Measurements from ENCODE around the gene GNAZ. TPM values are rescaled to one million over a fixed set of nuclear protein-coding genes. Genes with fewer than 3 reads are reported as not detected.

Gene GNAZ
- total RNA-seq, 1 donor from 2014 or later = 1.1 TPM

DNA sequence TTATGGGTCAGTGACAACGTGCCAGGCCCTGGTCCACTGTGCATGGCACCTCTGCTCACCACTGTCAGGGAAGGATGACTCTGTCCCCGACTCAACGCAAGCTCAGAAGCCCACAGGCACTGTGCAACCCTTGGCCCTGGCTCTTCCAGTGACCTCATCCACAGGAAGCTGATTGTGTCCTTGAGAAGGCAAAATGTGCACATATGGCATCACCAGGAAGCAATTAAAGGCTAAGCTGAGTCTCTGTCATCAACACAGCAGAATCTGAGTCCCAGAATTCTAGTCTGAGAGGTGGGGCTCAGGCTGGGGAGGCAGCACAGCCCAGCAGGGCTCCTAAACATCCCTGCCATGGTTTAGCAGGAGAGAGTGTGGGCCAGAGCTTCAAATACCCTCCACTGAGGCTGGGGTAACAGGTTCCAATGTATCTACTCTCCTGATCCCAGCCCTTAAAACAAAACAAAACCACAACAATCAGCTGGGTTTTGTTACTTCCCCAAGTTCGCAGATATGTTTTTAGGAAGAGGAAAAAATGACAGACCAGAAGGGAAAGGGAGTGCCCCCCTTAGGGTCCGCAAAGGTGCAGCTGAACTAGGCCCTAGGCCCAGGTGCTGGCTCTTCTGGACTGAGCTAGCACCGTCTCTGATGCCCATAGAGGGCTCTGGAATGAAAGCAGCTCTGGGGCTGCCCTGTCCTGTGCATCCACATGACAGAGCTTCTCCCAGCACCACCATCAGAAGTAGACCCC, 33.5 kb upstream of the GNAZ start:
- H2AFZ ChIP-seq (ENCODE audit: low read depth, low read length) = no peak overlapping the region
- H3K9me3 ChIP-seq (ENCODE audit: insufficient read depth, low read depth, low read length) = peaks cover 5% of the 10 kb centered on the region
- H3K4me2 ChIP-seq (ENCODE audit: low read length) = no peak overlapping the region
- DNase-seq (ENCODE audit: low read depth) = no peak
- no peaks in the 10 kb centered on the region for H3K9me3 Mint-ChIP-seq (ENCODE audit: unreplicated experiment)
- no peak overlapping the region for H3K4me3 ChIP-seq (ENCODE audit: insufficient read depth, low read depth, low read length)
- no peaks in the 10 kb centered on the region for H3K79me2 ChIP-seq (ENCODE audit: insufficient read depth, low read length)
- peaks cover 2% of the 10 kb centered on the region for H3K27me3 ChIP-seq (ENCODE audit: insufficient read depth, low read length)
- H3K27ac Mint-ChIP-seq (ENCODE audit: unreplicated experiment) = no peak overlapping the region
- H3K27me3 Mint-ChIP-seq (ENCODE audit: low read depth, unreplicated experiment) = peaks cover 43% of the 10 kb centered on the region
- H3K27ac ChIP-seq (ENCODE audit: low read depth, low read length) = no peak overlapping the region
- no peaks in the 10 kb centered on the region for H3K4me1 Mint-ChIP-seq (ENCODE audit: low read depth, unreplicated experiment)
- H3K36me3 Mint-ChIP-seq (ENCODE audit: low read depth, unreplicated experiment) = no peaks in the 10 kb centered on the region
- no peak for TF ChIP-seq EZH2 (IDR thresholded peaks at IDR 0.05; ENCODE audit: insufficient read depth, low read length)
- TF ChIP-seq, protein P1, sequence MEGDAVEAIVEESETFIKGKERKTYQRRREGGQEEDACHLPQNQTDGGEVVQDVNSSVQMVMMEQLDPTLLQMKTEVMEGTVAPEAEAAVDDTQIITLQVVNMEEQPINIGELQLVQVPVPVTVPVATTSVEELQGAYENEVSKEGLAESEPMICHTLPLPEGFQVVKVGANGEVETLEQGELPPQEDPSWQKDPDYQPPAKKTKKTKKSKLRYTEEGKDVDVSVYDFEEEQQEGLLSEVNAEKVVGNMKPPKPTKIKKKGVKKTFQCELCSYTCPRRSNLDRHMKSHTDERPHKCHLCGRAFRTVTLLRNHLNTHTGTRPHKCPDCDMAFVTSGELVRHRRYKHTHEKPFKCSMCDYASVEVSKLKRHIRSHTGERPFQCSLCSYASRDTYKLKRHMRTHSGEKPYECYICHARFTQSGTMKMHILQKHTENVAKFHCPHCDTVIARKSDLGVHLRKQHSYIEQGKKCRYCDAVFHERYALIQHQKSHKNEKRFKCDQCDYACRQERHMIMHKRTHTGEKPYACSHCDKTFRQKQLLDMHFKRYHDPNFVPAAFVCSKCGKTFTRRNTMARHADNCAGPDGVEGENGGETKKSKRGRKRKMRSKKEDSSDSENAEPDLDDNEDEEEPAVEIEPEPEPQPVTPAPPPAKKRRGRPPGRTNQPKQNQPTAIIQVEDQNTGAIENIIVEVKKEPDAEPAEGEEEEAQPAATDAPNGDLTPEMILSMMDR (IDR thresholded peaks at IDR 0.05; ENCODE audit: insufficient read depth, low read depth, low read length) = no peak
- H3K4me1 ChIP-seq (ENCODE audit: insufficient read depth, low read length) = no peaks in the 10 kb centered on the region
- no peak overlapping the region for H3K4me3 Mint-ChIP-seq (ENCODE audit: unreplicated experiment)
- FAIRE-seq = no peak
- H3K36me3 ChIP-seq (ENCODE audit: insufficient read depth, low read length) = no peaks in the 10 kb centered on the region
- H4K20me1 ChIP-seq (ENCODE audit: insufficient read depth, low read length) = no peaks in the 10 kb centered on the region
- H3K9ac ChIP-seq (ENCODE audit: low read length) = no peak overlapping the region

DNA sequence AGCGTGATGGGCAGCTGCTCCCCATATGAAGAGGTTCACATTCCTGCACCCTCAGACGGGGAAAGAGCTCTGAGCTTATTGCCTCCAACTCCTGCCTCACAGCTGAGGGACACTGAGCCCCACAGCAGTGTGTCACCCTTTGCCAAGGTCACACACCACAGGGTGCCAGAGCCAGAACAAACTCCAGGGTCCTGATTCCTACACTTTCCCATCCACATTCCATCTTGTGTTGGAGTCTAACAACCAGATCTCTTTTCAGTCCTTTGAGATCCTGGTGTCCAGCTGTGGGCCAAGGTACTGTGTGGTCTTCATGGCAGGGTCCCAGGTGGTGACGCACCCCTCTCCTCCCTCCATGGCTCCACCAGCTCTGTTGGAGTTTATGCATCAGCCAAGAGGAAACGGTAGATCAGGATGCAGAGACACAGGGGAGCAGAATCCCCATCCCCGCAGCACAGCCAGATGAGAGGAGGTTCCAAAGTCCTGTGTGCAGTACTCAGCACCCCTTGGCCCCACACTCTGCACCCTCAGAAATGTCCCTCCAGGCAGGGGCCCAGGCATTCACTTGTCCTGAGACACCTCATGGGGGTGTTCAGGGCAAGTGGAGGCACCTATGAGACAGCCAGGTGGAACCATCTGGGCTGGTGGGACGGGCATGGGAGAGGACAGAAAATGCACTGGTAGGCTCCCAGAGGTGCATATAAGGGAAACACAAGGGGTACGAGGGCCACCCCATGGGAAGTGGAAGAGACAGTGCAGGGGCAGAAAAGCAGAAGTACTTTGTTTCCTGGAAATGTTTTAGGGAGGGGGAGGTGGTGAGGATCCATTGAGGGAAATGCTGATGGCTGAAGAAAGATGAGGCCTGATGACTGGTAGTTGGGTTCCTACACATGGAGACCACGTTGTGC, 32.6 kb upstream of the GNAZ start:
- Mint-ChIP-seq H3K27me3 (ENCODE audit: low read depth, unreplicated experiment) (peaks cover 46% of the 10 kb centered on the region), H3K27ac (ENCODE audit: unreplicated experiment) (no peak overlapping the region), H3K4me3 (ENCODE audit: unreplicated experiment) (no peak overlapping the region)

More for the DNA sequence above, 32.6 kb upstream of the GNAZ start:
- no peak for FAIRE-seq
- Histone ChIP-seq H3K4me3 (ENCODE audit: insufficient read depth, low read depth, low read length) (no peak overlapping the region), H3K9me3 (ENCODE audit: insufficient read depth, low read depth, low read length) (peaks cover 5% of the 10 kb centered on the region), H2AFZ (ENCODE audit: low read depth, low read length) (no peak overlapping the region), H3K27ac (ENCODE audit: low read depth, low read length) (no peak overlapping the region), H3K4me1 (ENCODE audit: insufficient read depth, low read length) (no peaks in the 10 kb centered on the region), H3K27me3 (ENCODE audit: insufficient read depth, low read length) (no peaks in the 10 kb centered on the region), H3K79me2 (ENCODE audit: insufficient read depth, low read length) (no peaks in the 10 kb centered on the region), H3K9ac (ENCODE audit: low read length) (no peak overlapping the region), H3K36me3 (ENCODE audit: insufficient read depth, low read length) (no peaks in the 10 kb centered on the region), H4K20me1 (ENCODE audit: insufficient read depth, low read length) (no peaks in the 10 kb centered on the region), H3K4me2 (ENCODE audit: low read length) (no peak overlapping the region)
- Mint-ChIP-seq H3K4me1 (ENCODE audit: low read depth, unreplicated experiment) (no peaks in the 10 kb centered on the region), H3K9me3 (ENCODE audit: unreplicated experiment) (no peaks in the 10 kb centered on the region), H3K36me3 (ENCODE audit: low read depth, unreplicated experiment) (no peaks in the 10 kb centered on the region)
- no peak for TF ChIP-seq EZH2 (IDR thresholded peaks at IDR 0.05; ENCODE audit: insufficient read depth, low read length)
- TF ChIP-seq, protein P1 (IDR thresholded peaks at IDR 0.05; ENCODE audit: insufficient read depth, low read depth, low read length) = no peak
- DNase-seq (ENCODE audit: low read depth) = no peak

All from astrocyte (in vitro differentiated cells and primary cell).